GM19463 (cell line): ENCODE data around the gene LENEP.

ENCODE experiments used
- ATAC-seq: cut with Tn5 transposase; IDR thresholded peaks from one replicate; pipeline ENCODE4 v1.9.1; 2021; ENCODE audit warnings: mild to moderate bottlenecking, moderate library complexity; ENCODE audit not compliant: unreplicated experiment

The LENEP gene

GRCh38 chr1:155008015-155008941 lies 14.9 kb downstream of the LENEP start:
- ATAC-seq = no peak

- no peak for ATAC-seq
These were observed 15.9 kb downstream of the LENEP start for GRCh38 chr1:155009221-155009711.

GRCh38 chr1:155009742-155010141 lies 16.4 kb downstream of the LENEP start:
- ATAC-seq = no peak

DNA sequence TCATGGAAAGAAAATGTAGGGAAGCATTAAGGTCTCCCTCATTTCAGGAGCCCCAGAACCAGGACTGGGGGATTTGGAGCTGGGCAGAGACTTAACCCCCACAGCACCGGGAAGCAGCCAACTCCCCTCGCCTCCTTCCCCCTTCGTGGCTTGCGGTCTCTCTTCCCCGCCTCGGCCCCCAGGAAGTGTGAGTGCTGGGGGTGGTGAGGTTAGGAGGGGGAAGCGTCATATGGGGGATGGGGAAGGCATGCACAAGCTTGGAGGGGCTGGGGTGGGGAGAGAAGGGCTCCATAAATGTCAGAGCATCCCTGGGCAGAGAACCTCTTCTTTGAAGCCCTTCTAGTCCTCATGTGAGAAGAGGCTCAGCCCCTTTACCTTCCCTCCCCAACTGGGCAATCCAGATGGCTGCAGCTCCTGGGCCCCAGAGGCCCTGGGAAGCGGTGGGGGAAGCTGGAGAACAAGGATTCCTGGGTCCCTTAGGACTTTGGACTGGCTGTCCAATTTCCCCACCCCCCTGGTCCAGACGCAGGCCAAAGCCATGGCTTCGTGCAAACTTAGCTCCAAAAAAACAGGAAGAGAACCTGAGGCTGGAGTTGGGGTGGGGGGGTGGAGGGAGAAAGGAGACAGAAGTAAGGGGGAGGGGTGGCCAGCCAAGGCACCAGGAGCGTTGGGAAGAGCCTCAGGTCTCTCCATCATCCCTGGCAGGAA lies 17.0 kb downstream of the LENEP start:
- ATAC-seq = no peak

GRCh38 chr1:155011004-155011416 lies 17.6 kb downstream of the LENEP start:
- ATAC-seq = no peak

- ATAC-seq = no peak
These were observed 18.1 kb downstream of the LENEP start for GRCh38 chr1:155011437-155012025.

- no peak for ATAC-seq
These were observed 18.7 kb downstream of the LENEP start for GRCh38 chr1:155012026-155012546.

- ATAC-seq = no peak
These were observed 19.6 kb downstream of the LENEP start for GRCh38 chr1:155012776-155013602.

DNA sequence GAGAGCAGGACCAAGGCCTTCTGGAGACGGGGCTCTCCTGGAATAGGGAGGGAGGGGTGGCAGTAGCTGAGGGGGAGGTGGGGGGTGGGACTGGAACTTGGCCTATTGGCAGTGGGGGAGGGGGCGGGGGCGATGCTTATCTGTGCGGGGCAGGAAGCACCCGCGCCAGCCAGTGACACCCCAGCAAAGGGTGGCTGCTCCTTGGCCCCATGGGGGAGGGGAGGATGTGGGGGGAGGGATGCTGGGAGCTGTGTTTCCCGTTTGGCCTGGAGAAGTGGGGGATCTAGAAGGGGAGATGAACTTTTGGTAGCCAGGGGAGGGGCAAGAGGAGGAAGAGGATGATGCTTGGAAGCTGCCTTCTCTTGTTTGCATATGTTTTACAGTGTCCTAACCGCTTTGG lies 20.2 kb downstream of the LENEP start:
- ATAC-seq = no peak

GRCh38 chr1:155014709-155015508 lies 21.5 kb downstream of the LENEP start:
- ATAC-seq = no peak

GRCh38 chr1:155015527-155016230 lies 22.3 kb downstream of the LENEP start:
- ATAC-seq = no peak

- ATAC-seq = no peak
These were observed 22.9 kb downstream of the LENEP start for GRCh38 chr1:155016231-155016831.

- peak; percentile 74 for ATAC-seq
These were observed 23.9 kb downstream of the LENEP start for GRCh38 chr1:155017041-155017945.

DNA sequence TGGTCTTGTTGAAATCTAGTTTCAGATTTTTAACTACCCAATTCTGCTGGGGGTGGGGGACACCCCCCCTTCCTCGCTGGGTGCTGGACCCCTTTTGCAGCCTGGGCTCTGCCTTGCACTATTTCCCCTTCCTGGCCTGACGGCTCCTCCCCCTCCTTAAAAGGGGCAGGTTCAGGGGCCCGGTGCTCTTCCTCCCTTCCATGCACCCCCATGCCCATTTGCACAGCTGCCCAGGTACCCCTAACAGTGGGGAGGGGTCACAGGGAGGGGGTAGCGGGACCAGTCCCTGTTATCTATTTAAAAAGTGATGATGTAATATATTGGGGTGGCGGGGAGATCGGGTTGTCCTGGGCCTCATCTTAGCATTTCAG lies 24.5 kb downstream of the LENEP start:
- ATAC-seq = no peak

DNA sequence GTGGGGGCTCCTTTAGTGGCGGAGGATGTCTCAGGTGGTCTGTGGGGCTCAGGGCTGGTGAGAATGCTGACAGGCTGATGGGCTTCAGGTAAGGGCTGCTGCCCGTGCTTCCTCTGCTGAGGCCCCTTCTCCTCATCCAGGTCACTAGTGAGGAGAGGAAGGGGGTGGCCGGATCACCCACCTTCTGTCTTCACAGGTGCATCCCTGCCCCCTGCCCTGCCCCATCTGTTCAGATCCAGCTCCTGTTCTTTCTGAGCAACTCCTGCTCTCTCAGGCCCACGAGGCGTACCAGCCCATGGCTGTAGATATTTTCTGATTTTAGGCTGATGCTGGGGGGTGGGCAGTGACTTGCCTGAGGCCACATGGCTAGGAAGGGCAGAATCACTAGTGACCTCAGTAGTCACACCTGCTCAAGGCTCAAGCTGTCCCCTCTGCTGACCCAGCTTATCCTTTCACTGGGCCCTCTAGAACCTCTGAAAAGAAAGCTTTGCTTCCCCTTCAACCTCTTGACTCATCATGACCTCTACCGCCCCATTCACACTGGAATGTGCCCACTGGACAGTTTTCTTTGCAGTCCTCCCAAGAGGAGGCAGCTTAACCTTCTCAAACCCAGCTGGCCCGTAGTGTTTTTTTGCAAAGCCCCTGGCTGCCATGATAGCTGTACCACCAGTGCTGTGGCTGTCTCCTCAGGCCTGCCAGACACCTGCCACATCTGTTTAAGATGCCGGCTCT lies 25.4 kb downstream of the LENEP start:
- ATAC-seq = no peak

DNA sequence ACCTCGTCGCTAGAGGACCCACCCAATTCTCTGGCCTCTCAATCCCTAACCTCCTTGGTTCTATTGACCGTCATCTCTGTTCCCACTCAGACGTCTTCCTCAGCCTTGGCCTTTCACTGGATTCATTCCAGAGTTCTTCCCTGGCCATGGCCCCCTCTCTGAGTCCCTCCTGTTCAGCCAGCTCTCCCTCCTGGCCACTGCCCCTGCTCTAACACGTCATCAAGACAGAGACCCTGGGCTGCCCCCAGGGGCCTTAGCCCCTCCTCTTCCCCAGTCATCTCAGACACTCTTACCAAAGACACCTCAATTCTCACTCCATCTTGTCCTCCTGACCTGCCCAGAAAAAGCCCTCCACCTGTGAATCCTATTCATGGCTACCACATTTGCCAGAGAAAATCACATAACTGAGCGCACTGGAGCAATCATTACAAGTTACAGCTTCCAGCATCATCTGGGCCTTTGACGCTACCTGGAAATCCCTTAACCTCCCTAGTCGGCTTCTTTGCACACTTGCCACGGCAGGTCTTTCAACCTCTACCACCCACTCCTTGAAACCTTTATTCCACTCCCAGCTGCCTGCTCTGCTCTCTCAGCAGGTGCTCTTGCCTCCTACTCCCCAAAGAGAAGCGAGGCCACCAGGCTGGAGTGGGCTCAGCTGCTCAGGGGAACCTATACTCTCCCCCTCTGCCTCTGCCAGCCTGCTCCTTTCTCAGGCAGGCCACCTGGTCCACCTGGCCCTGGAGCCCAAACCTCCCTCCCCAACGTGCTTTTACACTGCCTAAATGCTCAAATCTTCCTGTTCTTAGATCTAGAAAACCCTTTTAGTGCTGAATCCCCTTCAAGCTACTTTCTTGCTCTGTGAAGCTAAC lies 26.2 kb downstream of the LENEP start:
- no peak for ATAC-seq
